HG03460 (cell line): ENCODE measurements around the gene PPP1R7.
"Not testable (repeated sequence)": the region's sequence is repeated elsewhere in the genome, so short reads cannot be mapped to it uniquely, and the experiment has no call there.

ENCODE experiments used
- ATAC-seq: cut with Tn5 transposase; IDR thresholded peaks from one replicate; pipeline ENCODE4 v1.9.1; 2021; ENCODE audit not compliant: unreplicated experiment

Gene PPP1R7

DNA sequence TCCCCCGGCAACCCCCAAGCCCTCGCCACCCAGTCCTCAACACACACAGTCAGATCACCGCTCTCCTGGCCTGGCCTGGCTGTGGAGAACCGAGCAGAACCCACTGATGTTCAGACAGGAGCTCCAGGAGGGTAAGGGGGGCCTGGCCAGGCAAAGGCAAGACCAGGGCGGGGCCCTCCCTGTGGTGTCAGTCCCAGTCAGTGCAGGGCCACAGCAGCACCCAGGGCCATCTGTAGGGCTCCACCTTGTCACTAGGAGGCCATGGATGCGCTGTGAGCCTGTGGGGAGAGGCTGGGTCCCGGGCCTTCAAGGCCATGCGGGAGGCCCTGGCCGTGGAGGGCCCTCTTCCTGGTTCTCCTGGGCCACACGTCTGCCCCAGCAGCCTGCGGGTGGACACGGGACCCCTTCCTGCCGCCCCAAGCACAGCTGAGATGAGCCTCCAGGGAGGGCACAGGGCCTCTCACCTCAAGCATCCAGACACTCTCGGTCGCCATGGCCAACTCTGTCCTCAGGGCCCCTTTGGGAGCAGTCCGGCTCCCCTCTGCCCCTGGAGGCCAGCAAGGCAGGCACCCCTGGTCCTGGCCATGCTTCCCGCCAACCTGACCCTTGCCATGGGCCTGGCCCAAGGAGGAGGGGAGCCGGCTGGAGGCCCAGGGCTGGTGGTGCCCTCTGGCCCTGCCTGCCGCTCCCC lies 40.2 kb downstream of the PPP1R7 start:
- no peak for ATAC-seq

DNA sequence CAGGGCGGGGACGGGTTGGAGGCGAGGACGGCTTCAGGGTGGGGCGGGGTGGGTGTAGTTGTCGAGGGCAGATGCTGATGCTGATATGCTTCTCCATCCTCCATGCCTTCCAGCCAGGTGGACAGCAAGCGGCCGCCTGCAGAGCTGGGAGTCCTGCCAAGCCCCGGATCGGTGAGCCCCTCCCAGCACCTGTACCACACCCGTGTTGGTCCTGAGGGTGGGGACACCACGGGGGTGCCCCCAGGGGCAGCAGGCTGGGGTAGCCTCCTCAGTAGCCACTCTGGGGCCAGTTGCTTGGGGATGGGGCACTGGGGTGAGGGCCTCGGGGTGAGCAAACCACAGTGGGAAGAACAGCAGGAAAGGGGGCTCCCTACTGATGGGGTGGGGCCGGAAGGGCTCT lies 40.8 kb downstream of the PPP1R7 start:
- ATAC-seq = no peak

DNA sequence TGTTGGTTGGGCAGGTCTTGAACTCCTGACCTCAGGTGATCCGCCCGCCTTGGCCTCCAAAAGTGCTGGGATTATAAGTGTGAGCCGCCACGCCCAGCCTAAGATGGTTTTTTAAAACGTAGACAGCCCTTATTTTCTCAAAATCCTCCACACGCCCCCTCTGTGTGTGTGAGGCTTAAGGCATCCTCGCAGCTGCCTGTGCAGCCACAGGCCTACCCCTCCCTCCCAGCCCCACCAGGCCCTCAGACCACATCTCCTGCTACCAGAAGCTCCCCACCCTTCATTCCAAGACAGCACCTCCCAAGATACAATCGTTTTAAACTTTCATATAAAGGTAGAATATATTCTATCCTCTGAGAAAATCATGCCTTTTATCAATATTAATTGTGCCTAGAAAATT lies 43.0 kb downstream of the PPP1R7 start:
- ATAC-seq = no peak

DNA sequence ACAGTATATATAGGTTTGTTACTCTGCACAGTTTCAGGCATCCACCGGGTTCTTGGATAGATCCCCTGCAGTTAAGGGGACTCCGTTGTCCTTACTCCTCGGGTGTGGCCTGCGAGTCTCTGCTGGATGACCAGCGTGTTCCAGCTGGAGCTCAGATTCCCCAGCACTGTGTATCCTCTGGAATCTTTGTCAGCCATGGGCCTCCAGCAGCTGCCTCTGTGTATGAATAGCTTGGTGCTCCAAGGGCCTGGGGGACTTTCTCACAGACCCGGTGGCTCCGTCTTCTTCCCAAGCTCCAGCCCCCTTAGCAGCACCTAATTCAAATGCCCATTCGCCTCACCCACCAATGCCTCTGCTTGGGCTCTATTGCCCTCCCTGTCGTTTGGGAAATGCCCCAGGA lies 44.5 kb downstream of the PPP1R7 start:
- no peak for ATAC-seq

DNA sequence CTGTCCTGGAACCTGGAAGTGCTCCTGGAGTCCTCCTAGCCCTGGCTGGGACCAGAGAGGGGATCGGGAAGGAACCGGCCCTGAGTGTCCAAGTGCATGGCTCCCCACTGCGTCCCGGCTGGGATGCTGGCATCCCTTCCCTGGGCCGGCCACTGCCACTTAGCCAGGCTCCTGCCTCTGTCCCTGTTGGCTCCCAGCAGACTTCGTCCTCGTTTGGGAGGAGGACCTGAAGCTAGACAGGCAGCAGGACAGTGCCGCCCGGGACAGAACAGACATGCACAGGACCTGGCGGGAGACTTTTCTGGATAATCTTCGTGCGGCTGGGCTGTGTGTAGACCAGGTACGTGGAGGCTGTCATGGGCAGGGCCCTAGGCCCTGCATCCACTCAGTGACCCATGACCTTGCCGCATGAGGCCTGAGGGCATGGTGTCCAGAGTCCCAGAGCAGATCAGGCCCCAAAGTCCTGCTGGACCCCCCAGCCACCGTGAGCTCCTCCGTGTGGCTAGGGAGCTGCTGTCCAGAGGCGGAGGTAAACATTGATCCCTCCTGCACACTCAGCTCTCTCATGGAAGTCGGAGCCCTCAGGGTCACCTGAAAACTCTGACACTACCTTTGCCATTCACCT lies 45.4 kb downstream of the PPP1R7 start:
- ATAC-seq = no peak

DNA sequence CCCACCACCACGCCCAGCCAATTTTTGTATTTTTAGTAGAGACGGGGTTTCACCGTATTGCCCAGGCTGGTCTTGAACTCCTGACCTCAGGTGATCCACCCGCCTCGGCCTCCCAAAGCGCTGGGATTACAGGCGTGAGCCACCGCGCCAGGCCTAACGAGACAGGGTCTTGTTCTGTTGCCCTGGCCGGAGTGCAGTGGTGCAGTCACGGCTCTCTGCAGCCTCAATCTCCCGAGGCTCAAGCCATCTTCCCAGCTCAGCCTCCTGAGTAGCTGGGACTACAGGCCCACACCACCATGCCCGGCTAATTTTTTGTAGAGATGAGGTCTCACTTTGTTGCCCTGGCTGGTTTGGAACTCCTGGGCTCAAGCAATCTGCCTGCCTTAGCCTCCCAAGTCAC lies 47.0 kb downstream of the PPP1R7 start:
- not testable (repeated sequence) for ATAC-seq

DNA sequence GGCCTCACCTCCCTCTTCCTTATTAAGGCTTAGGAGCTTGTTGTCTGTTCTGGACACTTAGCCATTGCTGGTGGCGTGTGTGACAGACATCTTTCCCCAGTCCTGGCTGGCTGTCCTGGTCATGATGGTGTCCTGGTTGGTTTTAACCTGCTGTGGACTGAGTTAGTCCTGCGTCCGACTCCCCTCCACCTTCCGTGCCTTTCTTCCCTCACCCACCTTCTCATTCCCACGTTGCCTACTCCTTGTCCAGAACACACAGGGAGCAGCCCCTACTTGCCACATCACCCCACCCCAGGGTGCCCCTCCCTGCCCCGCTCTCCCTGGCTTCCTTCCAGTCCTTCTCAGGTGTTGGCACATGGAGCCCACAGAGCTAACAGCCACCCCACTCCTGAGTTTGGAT lies 47.7 kb downstream of the PPP1R7 start:
- no peak for ATAC-seq

DNA sequence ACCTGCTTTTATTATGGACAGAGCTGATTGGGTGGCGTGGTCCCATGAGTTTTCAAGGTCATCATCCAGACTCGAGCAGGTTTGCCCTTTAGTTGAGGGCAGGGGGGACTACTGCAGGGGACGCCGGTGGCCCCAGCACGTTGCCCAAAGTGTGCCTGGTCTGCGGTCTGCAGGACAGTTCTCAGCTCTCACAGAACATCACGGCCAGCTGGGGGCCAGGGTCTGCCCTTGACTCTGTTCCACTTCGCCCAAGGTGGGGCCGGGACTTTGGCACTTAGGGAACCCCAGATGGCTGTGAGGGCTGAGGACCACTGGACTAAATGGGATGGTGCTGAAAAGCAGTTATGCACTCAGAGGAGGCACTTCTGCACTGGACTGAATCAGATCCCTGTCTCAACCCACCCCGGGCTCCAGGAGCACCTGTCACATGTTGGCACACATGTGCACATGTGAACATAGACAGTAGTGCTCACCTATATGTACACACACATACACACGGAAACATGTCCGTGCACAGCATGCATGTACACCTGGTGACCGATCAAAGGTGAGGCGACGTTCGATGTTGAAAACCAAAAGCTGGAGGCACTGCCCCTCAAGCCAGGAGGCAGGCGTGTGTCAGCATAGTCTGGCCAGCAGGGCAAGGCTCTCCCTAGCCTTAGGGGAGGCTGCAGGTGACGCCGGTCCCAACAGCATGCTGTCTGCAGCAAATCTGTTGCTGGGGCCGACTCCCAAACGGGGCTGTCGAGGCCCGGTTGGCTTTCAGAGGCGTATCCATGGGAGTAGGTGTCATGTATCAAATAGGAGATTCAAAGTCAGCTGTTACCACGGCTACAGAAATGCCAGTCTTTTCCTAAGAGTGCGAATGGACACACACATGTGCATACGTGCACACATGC lies 48.4 kb downstream of the PPP1R7 start:
- no peak for ATAC-seq

DNA sequence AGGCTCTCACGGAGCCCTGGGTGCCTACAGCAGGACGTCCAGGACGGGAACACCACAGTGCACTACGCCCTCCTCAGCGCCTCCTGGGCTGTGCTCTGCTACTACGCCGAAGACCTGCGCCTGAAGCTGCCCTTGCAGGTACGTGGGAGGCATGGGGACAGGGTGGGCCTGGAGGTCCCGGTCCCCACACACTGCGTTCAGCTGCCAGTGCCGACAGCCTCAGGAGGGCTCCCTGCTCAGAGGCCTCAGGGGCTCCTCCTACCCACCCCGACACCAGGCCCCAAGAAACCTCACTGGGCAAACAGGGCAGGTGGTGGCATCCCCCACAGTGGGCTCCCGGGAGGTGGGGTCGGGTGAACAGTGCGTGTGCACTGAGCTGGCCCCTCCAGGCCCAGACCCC lies 49.0 kb downstream of the PPP1R7 start:
- ATAC-seq = no peak

DNA sequence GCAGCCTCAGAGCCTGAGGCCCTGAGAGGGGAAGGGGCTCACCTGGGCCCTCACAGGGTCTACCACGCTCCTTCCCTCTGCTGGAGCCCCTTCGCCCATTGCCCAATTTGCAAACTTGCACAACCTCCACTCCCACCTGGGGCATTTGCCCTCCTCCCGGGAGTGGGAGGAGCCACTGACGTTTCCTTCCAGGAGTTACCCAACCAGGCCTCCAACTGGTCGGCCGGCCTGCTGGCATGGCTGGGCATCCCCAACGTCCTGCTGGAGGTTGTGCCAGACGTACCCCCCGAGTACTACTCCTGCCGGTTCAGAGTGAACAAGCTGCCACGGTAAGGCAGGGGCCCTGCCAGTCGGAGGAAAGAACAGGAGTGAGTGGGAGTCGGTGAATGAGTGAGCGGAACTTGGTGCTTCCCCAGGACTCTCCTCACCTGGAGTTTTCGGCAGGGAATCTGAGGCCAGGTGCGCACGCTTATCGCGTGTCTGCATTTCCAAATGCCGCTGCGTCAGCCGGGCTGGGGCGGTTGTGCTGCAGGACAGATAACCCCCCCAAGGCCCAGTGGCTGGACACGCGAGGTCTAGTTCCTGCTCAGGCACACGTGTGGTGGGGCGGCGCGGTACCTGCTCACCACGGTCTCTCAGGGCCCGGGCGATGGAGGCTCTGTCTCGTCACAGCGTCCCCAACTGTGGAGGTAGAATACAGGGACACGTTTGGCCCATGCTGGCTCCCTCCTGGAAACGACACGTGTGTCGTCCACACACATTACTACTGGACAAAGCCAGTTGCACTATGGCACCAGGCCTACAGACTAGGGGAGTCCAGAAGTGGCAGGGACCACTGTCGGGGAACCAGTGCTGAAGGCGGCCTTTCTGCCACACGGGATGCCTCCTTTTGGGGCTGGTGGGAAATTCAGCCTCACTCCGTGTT lies 49.9 kb downstream of the PPP1R7 start:
- ATAC-seq = no peak

DNA sequence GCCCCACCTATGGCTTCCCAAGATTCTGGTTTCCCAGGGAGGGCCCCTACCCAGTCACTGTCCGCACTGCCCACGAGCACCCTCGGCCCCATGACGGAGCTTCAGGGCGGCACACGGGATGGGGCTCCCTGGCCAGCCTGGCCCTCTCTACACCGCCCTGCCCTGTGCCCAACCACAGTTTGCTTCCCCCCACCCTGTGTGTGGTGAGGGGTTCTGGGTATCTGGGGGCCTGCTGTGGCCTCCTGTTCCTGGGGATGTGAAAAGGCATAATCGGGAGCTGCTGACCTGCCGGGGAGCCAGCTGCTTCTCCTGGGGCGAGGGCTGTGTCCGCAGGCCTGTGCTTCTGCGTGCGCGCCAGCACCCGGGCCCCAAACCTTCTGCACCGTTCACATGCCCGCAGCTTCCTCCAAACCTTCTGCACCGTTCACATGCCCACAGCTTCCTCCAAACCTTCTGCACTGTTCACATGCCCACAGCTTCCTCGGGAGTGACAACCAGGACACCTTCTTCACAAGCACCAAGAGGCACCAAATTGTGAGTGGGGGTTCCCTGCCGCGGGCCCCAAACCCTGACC lies 50.6 kb downstream of the PPP1R7 start:
- no peak for ATAC-seq

DNA sequence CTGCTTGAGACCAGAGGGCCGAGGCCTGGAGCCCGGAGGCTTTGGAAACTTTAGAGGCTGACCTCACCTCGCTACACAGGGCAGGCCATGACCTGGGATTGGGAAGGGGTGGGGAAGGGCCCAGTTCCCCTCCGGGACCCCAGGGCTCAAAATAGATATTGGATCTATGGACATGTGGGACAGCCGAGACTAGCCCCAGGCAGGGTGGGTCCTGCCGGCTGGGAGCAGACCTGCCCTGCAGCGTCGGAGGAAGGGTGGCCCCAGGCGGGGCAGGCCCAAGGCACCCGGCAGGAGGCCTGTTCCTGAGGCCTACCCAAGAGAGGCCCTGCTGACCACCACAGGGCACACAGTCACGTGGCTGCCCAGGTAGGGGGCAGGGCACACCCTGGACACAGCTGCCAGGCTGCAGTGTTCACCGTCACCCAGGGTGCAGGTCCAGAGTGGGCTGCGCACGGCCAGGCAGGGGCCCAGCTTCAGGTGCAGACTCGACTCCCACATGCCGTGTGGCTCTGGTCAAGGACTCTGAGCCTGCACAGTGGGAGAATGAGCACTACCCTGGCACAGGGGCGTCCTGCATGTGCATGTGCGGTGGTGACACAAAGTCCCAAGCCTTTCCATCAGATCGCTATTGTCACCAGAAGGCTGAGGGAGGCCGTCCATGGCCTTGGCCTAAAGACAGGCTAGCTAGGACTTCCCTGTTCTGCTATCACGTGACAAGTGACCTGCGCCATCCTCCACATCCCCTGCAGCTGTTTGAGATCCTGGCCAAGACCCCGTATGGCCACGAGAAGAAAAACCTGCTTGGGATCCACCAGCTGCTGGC lies 51.4 kb downstream of the PPP1R7 start:
- no peak for ATAC-seq

DNA sequence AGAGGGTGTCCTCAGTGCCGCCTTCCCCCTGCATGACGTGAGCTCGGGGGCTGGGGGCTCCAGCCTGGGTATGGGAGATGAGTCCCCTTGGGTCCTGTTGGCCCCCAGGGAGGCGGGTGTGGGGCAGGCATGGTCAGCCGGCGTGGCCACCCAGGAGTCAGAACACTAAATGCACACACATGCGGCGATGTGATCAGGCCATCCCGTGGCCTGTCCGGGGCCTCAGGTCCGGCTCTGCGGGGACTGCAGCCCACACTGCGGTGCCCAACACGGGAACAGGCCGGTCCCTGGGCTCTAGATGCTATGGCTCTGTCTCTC lies 52.0 kb downstream of the PPP1R7 start:
- ATAC-seq = no peak

DNA sequence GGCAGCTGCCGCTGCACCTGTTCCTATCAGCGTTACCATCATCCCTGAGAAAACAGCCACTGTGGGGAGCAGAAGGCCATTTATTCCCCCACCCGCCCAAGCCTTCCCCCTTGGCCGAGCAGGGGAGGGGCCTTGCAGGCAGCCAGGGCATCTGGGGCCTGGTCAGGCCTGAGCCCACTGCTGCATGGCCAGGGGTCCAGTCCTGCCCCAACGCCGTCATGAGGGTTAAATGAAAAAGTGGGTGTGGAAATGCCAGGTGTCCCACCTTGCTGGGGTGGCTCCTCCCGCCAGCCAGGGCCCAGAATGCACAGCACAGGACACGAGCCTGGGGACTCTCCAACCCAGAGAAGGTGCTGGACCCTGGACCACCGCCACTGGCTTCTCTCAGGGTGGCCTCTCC lies 52.4 kb downstream of the PPP1R7 start:
- ATAC-seq = no peak

DNA sequence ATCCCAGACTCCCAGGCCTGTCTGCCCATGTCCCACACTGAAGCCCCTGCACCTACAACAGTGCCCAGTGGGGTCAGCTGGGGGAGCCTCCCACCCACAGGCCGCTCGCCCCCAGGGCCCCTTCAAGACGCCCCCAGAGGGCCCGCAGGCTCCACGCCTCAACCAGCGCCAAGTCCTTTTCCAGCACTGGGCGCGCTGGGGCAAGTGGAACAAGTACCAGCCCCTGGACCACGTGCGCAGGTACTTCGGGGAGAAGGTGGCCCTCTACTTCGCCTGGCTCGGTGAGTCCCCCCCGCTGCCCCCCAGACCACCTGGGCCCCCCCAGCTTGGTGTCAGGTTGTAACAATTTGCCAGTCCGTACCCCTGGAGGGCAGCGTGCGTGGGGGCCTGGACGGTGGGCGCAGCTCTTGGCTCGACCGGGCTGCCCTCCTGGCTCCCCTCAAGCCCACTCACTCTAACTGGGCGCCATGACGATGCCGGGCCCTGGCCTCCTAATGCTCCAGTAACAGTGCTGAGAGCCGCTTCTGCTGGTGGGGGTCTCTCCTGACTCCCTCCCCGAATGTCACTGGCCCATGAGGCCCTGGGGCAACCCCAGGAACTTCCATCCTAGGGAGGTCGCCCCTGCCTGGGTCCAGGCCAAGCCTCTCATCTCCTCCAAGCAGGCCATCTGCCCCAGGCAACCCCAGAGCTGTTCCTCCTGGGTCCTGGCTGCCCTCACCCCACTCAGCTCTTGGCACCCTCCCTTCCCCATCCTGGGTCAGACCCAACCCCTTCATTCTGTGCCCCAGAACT lies 53.1 kb downstream of the PPP1R7 start:
- ATAC-seq = no peak

DNA sequence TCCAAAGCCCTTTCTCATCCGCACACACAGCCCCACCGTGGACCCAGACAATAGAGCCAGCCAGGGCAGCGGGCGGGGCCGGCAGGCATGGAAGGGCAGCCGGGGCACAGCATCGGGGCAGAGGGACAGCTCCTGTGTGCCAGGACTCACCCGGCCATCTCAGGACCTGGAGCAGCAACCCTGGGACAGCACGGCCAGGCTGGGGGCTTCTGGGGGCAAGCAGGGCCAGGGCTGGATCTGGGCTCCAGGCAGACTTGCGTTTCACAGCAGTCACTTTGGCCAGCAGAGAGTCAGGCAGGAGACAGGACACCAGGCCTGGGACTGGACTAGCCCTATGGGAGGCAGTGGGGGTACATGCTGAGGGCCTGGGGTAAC lies 53.7 kb downstream of the PPP1R7 start:
- ATAC-seq = no peak

DNA sequence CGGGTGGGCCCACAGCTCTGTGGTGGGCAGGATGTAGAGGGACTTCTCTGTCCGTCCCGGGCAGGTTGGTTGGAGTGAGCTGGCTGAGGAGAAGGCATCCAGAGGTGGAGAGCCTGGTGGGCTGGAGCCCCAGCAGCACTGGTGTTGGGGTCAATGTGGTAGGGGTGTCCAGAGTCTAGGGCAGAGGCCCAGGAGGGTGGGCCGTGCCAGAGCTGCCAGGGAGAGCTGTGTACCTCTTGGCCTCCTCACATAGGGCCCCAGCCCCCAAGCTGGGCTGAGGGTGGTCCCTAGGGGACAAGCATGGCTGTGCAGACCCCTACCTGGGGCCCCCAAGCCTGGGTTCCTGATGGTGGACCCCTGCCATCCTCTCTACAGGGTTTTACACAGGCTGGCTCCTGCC lies 54.2 kb downstream of the PPP1R7 start:
- ATAC-seq = no peak

DNA sequence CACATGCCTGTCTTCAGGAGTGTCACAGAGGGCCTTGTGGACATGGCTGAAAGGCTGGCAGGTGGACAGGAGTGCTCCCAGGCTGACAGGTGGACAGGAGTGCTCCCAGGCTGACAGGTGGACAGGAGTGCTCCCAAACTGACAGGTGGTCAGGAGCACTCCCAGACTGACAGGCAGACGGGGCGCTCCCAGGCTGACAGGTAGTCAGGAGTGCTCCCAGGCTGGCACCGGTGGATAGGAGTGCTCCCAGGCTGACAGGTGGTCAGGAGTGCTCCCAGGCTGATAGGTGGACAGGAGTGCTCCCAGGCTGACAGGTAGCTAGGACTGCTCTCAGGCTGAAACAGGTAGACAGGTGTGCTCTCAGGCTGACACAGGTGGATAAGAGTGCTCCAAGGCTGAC lies 54.8 kb downstream of the PPP1R7 start:
- ATAC-seq = no peak

DNA sequence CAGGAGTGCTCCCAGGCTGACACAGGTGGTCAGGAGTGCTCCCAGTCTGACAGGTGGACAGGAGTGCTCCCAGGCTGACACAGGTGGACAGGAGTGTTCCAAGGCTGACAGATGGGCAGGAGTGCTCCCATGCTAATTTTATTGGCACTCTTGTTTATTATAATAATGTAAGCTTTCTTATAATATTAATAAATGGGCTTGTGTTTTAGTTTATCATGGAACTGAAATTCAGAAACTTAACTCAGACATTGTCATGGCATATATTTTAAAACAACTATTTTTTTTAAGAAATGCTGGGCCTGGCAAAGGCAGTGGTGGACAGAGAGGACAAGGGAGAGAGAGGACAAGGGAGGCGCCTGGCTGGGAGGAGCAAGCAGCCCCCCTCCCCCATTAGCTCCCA lies 56.9 kb downstream of the PPP1R7 start:
- ATAC-seq = no peak
